ENCODE data around the gene MTHFD2L. TPM values are rescaled to one million over a fixed set of nuclear protein-coding genes. Genes with fewer than 3 reads are reported as not detected.

MTHFD2L gene
- total and polyA plus RNA-seq, 2 of the 8 experiments (the other 6 are each of a cell fraction or from before 2014, with no cell fraction given) = 5.4 to 15.0 TPM

DNA sequence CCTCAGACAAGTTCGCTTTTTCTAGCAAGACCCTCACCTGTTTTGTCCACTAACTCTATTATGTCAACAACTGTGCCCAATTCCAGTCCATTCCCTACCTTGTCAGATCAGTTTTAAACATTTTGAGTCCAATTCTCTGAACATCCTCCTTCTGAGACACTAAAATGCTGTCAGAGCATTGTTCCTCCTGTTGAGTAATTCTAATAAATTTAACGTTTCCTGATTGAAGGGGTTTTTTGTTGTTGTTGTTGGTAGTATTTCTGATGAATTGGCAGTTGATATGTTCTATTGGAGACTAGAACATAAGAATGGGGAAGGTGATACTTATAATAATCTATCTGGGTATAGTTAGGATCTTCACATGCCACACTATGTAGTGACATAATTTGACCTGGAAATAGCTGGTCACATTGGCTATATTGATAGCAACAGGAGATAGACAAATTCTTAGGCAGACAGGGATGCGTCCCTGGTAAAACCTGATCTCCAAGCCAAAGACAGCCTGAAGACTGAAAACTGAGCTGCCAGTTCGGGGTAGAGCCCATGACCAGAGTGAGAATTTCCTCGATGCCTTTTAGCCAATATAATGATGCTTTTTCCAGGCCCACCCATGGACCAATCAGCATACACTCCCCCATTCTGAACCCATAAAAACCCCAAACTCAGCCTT, 46.5 kb upstream of the MTHFD2L start:
- Histone ChIP-seq H2AFZ (ENCODE audit: low read length) (0 out of 2 replicates have a peak overlapping the region, but pooled peaks have one; percentile 91), H2BK120ac (replicated peaks; ENCODE audit: low read depth, low read length) (no peak overlapping the region), H3K4me2 (ENCODE audit: insufficient read depth in 1 of 2, low read depth in 2 of 2, low read length in 2 of 2) (no peak overlapping the region), H3K56ac (replicated peaks; ENCODE audit: insufficient read length, low read depth, low read length) (no peak overlapping the region), H4K20me1 (replicated peaks in 1 of 2; ENCODE audit: control insufficient read depth in 1 of 2, insufficient read depth in 2 of 2, low read length in 2 of 2) (no peaks in the 10 kb centered on the region), H3K79me2 (ENCODE audit: control insufficient read depth in 1 of 2, insufficient read depth in 2 of 2, low read length in 2 of 2) (no peaks in the 10 kb centered on the region), H4K91ac (replicated peaks; ENCODE audit: insufficient read length, low read length) (no peak overlapping the region), H2BK15ac (ENCODE audit: low read length) (no peak overlapping the region), H3K79me1 (ENCODE audit: low read depth, low read length) (no peaks in the 10 kb centered on the region), H3K14ac (ENCODE audit: insufficient read length) (no peak overlapping the region), H2BK12ac (ENCODE audit: low read depth, low read length) (no peak overlapping the region), H3K4me3 (ENCODE audit: extremely low read depth in 1 of 4, insufficient read depth in 2 of 4, low read depth in 3 of 4, low read length in 4 of 4) (no peak overlapping the region), H3K4ac (replicated peaks; ENCODE audit: insufficient read length, low read depth, low read length) (no peak overlapping the region), H3K23ac (ENCODE audit: insufficient read length) (no peak overlapping the region), H3K27me3 (replicated peaks in 1 of 4; ENCODE audit: control insufficient read depth in 3 of 4, extremely low read depth in 1 of 4, insufficient read depth in 3 of 4, low read length in 3 of 4) (peaks cover 0 to 1% (median 0%) of the 10 kb centered on the region in 4 experiments; a peak in 1 of 7 replicates), H3K18ac (ENCODE audit: extremely low read depth, low read length) (no peak overlapping the region), H3K27ac (ENCODE audit: low read depth, low read length) (no peak overlapping the region), H4K8ac (ENCODE audit: extremely low read depth, insufficient read depth, low read length) (no peak overlapping the region), H3K36me3 (ENCODE audit: control insufficient read depth in 2 of 4, insufficient read depth in 4 of 4, low read length in 3 of 4) (no peaks in the 10 kb centered on the region), H3K4me1 (replicated peaks in 1 of 4; ENCODE audit: control insufficient read depth in 3 of 4, insufficient read depth in 4 of 4, low read length in 3 of 4) (peaks cover 0 to 7% (median 0%) of the 10 kb centered on the region in 4 experiments; a peak in 1 of 7 replicates), H3K23me2 (ENCODE audit: low read depth, low read length) (no peaks in the 10 kb centered on the region), H3K9ac (replicated peaks in 1 of 4; ENCODE audit: extremely low read depth in 1 of 4, low read depth in 3 of 4, low read length in 3 of 4) (no peak overlapping the region), H2BK20ac (ENCODE audit: low read length) (no peak overlapping the region), H2AK5ac (ENCODE audit: low read depth, low read length) (no peak overlapping the region), H2BK5ac (ENCODE audit: low read depth, low read length) (no peak overlapping the region), H4K5ac (ENCODE audit: insufficient read length, low read depth, low read length) (no peak overlapping the region), H3K9me3 (ENCODE audit: insufficient read depth in 2 of 2, low read depth in 1 of 2, low read length in 1 of 2) (no peaks in the 10 kb centered on the region)
- POLR2A ChIA-PET (ENCODE audit: partially characterized antibody) = interaction anchor here (0.9 to 1.1 kb wide), 2 partner anchors 12 to 75 kb away, joined by 3 read pairs; partner anchors contain the start of gene CXCL2
- WGBS, 2 experiments (ENCODE audit: extremely low coverage in 1 of 2, insufficient coverage in 1 of 2, insufficient read length in 1 of 2, insufficient replicate concordance in 2 of 2, low coverage in 1 of 2, low lambda C conversion rate in 2 of 2, missing lambda C conversion rate in 1 of 2) = 83% methylated on average over 5 of the region's 5 CpGs; no CpG with 5 or more reads in 1 of the 2 experiments
- CTCF ChIA-PET (ENCODE audit: partially characterized antibody) = interaction anchor here (0.7 to 1.5 kb wide), 6 partner anchors 11 to 55 kb away, joined by 3 to 4 read pairs (median 3); partner anchors contain the start of gene CXCL2
- FAIRE-seq (no peak), DNase-seq (ENCODE audit: low read depth in 1 of 2, low spot score in 2 of 2) (no peak)
- TF ChIP-seq POU5F1 (IDR thresholded peaks at IDR 0.05; ENCODE audit: low read depth, low read length) (no peak), USF2 (IDR thresholded peaks at IDR 0.05; ENCODE audit: low read length) (no peak), NRF1 (IDR thresholded peaks at IDR 0.05; ENCODE audit: low read depth, low read length) (no peak), EZH2 (IDR thresholded peaks at IDR 0.05; ENCODE audit: low read depth, low read length, severe bottlenecking) (no peak), KDM4A (IDR thresholded peaks at IDR 0.05; ENCODE audit: low read depth, low read length, severe bottlenecking) (no peak), GABPA (IDR thresholded peaks at IDR 0.05; ENCODE audit: borderline replicate concordance, insufficient read depth, low read length) (no peak), RFX5 (IDR thresholded peaks at IDR 0.05; ENCODE audit: borderline replicate concordance, low read depth, low read length) (no peak), SP1 (IDR thresholded peaks at IDR 0.05; ENCODE audit: low read depth, low read length) (no peak), JUND (IDR thresholded peaks at IDR 0.05; ENCODE audit: low read length) (no peak)
- TF ChIP-seq, protein P1, sequence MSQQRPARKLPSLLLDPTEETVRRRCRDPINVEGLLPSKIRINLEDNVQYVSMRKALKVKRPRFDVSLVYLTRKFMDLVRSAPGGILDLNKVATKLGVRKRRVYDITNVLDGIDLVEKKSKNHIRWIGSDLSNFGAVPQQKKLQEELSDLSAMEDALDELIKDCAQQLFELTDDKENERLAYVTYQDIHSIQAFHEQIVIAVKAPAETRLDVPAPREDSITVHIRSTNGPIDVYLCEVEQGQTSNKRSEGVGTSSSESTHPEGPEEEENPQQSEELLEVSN (IDR thresholded peaks at IDR 0.05) = no peak

Measured in H1 (cell line).